RWPE2 (cell line): ENCODE data around the gene TRIM44.

Experiments used
- ATAC-seq: fragments of 200-7000 bp; cut with Tn5 transposase; 3 replicates; pipeline ENCODE4 v1.9.1; 2021; ENCODE audit warnings: low read depth
- DNase-seq: peaks from one replicate; pipeline ENCODE4 v3.0.0-alpha.2; 2020; ENCODE audit warnings: low spot score
- H3K27ac ChIP-seq: fragments of 450-650 bp; 2 replicates; pipeline ENCODE4 v1.5.1; 2017; ENCODE audit warnings: mild to moderate bottlenecking; ENCODE audit not compliant: poor library complexity, severe bottlenecking
- H3K27me3 ChIP-seq: fragments of 250-450 bp; sonication (Bioruptor Pico); 2 replicates; pipeline ENCODE4 v1.5.1; 2021; ENCODE audit warnings: mild to moderate bottlenecking, moderate library complexity; ENCODE audit not compliant: insufficient read depth, poor library complexity, severe bottlenecking
- H3K36me3 ChIP-seq: fragments of 250-450 bp; sonication (Bioruptor Pico); 2 replicates; pipeline ENCODE4 v1.5.1; 2020; ENCODE audit warnings: low read depth, mild to moderate bottlenecking, moderate library complexity
- H3K4me1 ChIP-seq: fragments of 250-450 bp; sonication (Bioruptor Pico); 2 replicates; pipeline ENCODE4 v1.5.1; 2021; ENCODE audit warnings: mild to moderate bottlenecking, moderate library complexity; ENCODE audit not compliant: insufficient read depth, poor library complexity, severe bottlenecking
- H3K4me3 ChIP-seq: fragments of 250-450 bp; sonication (Bioruptor Pico); 2 replicates; pipeline ENCODE4 v1.5.1; 2021; ENCODE audit warnings: mild to moderate bottlenecking, moderate library complexity; ENCODE audit not compliant: severe bottlenecking
- H3K9me3 ChIP-seq: fragments of 250-450 bp; sonication (Bioruptor Pico); 2 replicates; pipeline ENCODE4 v1.5.1; 2021; ENCODE audit warnings: mild to moderate bottlenecking, moderate library complexity; ENCODE audit not compliant: severe bottlenecking
- CTCF ChIP-seq: fragments of 450-650 bp; IDR thresholded peaks from one replicate; pipeline ENCODE4 v1.5.1; 2017; ENCODE audit warnings: mild to moderate bottlenecking, moderate library complexity; ENCODE audit not compliant: poor library complexity, severe bottlenecking

The TRIM44 gene

GRCh38 chr11:35620795-35621194 lies 41.8 kb upstream of the TRIM44 start:
- H3K9me3 ChIP-seq: no peaks in the 10 kb centered on the region
- peak overlapping the region; percentile 94 for H3K4me3 ChIP-seq
- DNase-seq (no peak), ATAC-seq (no peak)
- H3K27ac ChIP-seq: peak overlapping the region; percentile 100
- H3K4me1 ChIP-seq: peaks cover 60% of the 10 kb centered on the region
- no peak for TF ChIP-seq CTCF
- H3K27me3 ChIP-seq: no peaks in the 10 kb centered on the region
- peaks cover 9% of the 10 kb centered on the region for H3K36me3 ChIP-seq

- Histone ChIP-seq H3K27me3 (no peaks in the 10 kb centered on the region), H3K36me3 (peaks cover 9% of the 10 kb centered on the region), H3K4me1 (peaks cover 52% of the 10 kb centered on the region), H3K4me3 (peak overlapping the region; percentile 94), H3K27ac (peak overlapping the region; percentile 100), H3K9me3 (no peaks in the 10 kb centered on the region)
- DNase-seq (no peak), ATAC-seq (no peak)
- TF ChIP-seq CTCF: no peak
Measured at GRCh38 chr11:35621620-35622019, 41.0 kb upstream of the TRIM44 start.

GRCh38 chr11:35622070-35622469 lies 40.5 kb upstream of the TRIM44 start:
- peaks cover 49% of the 10 kb centered on the region for H3K4me1 ChIP-seq
- no peak for DNase-seq
- ATAC-seq: peak; percentile 56
- H3K27me3 ChIP-seq: no peaks in the 10 kb centered on the region
- H3K4me3 ChIP-seq: peak overlapping the region; percentile 94
- peak overlapping the region; percentile 100 for H3K27ac ChIP-seq
- peaks cover 9% of the 10 kb centered on the region for H3K36me3 ChIP-seq
- TF ChIP-seq CTCF: no peak
- no peaks in the 10 kb centered on the region for H3K9me3 ChIP-seq

- peak; percentile 83 for DNase-seq
- peak; percentile 75 for ATAC-seq
- Histone ChIP-seq H3K27me3 (no peaks in the 10 kb centered on the region), H3K36me3 (peaks cover 9% of the 10 kb centered on the region), H3K4me3 (no peak overlapping the region), H3K27ac (peak overlapping the region; percentile 100), H3K4me1 (peaks cover 48% of the 10 kb centered on the region), H3K9me3 (no peaks in the 10 kb centered on the region)
- TF ChIP-seq CTCF: no peak
Measured at GRCh38 chr11:35623621-35624168, 38.9 kb upstream of the TRIM44 start.

GRCh38 chr11:35624316-35624715 lies 38.3 kb upstream of the TRIM44 start:
- DNase-seq: no peak
- no peaks in the 10 kb centered on the region for H3K27me3 ChIP-seq
- peak overlapping the region; percentile 100 for H3K27ac ChIP-seq
- TF ChIP-seq CTCF: no peak
- no peaks in the 10 kb centered on the region for H3K9me3 ChIP-seq
- peaks cover 9% of the 10 kb centered on the region for H3K36me3 ChIP-seq
- H3K4me1 ChIP-seq: peaks cover 54% of the 10 kb centered on the region
- H3K4me3 ChIP-seq: no peak overlapping the region
- ATAC-seq: no peak
